Subcutaneous adipose tissue (tissue), 4 donors: ENCODE measurements around the gene HIVEP3. TPM values are rescaled to one million over a fixed set of nuclear protein-coding genes. Genes with fewer than 3 reads are reported as not detected.

Experiments
- CTCF ChIP-seq: fragments of 450-650 bp; IDR thresholded peaks from one replicate; pipeline ENCODE4 v1.5.1; 2016; ENCODE audit warnings: low read depth, mild to moderate bottlenecking, control low read depth, antibody characterized with exemption, moderate library complexity
- total RNA-seq, 4 donors: library from RNA; depleted of rRNA; stranded (reverse); fragments of >200 nt; gene quantifications; one replicate each; pipeline ENCODE4 v1.1.0, GENCODE V29; 2016

HIVEP3 gene
- total RNA-seq, 4 donors from 2014 or later, result 2.4 to 9.6 (median 5.0) TPM

GRCh38 chr1:41661428-41662060, 257.2 kb downstream of the HIVEP3 start:
- TF ChIP-seq CTCF, result no peak

- TF ChIP-seq CTCF, result no peak
Measured at GRCh38 chr1:41660570-41661427, 257.9 kb downstream of the HIVEP3 start.

GRCh38 chr1:41659903-41660302, 258.8 kb downstream of the HIVEP3 start:
- TF ChIP-seq CTCF, result no peak

- no peak for TF ChIP-seq CTCF
Measured at GRCh38 chr1:41659159-41659495, 259.6 kb downstream of the HIVEP3 start.

- no peak for TF ChIP-seq CTCF
Measured at GRCh38 chr1:41658431-41659158, 260.1 kb downstream of the HIVEP3 start.

GRCh38 chr1:41657679-41658295, 260.9 kb downstream of the HIVEP3 start:
- no peak for TF ChIP-seq CTCF
